Measurements from ENCODE around the gene BEGAIN.

DNA sequence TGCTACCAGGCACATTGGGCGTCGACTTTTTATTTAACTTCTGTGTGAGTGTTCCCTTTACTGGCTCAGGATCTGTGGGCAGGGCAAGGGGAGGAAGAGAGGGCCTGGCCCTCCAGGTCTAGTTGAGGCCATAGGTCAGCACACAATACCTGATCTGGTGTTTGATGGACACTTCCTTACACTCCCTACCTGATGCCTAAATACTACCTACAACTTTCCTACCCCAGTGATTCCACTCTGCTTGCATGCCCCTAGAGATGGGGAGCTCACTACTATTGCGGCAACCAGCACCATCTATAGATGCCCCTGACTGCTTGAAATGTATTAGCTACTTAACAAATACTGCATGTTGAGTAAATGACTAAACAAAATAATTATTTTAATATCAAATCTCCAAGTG, 20.8 kb upstream of the BEGAIN start:
- TF ChIP-seq, protein P1, sequence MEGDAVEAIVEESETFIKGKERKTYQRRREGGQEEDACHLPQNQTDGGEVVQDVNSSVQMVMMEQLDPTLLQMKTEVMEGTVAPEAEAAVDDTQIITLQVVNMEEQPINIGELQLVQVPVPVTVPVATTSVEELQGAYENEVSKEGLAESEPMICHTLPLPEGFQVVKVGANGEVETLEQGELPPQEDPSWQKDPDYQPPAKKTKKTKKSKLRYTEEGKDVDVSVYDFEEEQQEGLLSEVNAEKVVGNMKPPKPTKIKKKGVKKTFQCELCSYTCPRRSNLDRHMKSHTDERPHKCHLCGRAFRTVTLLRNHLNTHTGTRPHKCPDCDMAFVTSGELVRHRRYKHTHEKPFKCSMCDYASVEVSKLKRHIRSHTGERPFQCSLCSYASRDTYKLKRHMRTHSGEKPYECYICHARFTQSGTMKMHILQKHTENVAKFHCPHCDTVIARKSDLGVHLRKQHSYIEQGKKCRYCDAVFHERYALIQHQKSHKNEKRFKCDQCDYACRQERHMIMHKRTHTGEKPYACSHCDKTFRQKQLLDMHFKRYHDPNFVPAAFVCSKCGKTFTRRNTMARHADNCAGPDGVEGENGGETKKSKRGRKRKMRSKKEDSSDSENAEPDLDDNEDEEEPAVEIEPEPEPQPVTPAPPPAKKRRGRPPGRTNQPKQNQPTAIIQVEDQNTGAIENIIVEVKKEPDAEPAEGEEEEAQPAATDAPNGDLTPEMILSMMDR (IDR thresholded peaks at IDR 0.05) = no peak
- no peak for TF ChIP-seq EP300 (IDR thresholded peaks at IDR 0.05; ENCODE audit: low read depth)
- TF ChIP-seq POLR2A (IDR thresholded peaks at IDR 0.05) = no peak
